Measurements from ENCODE around the gene SCD. TPM values are rescaled to one million over a fixed set of nuclear protein-coding genes. Genes with fewer than 3 reads are reported as not detected.

Gene SCD
- total and polyA plus RNA-seq, 10 donors, result 2.1 to 56.3 (median 23.1) TPM

- TF ChIP-seq POLR2A (IDR thresholded peaks at IDR 0.05) (no peak), CTCF (IDR thresholded peaks at IDR 0.05 in 8 of 11, conservative IDR thresholded peaks at IDR 0.05 in 3 of 11) (no peak), POLR2AphosphoS5 (IDR thresholded peaks at IDR 0.05) (no peak)
- no peak for DNase-seq
- peaks cover 0 to 91% (median 6%) of the 10 kb centered on the region in 7 donors for H3K27me3 ChIP-seq (replicated peaks in 1 of 7)
- intact Hi-C loops (cut with DNase I; ENCODE audit: low total_unique reads), result no loop called here
- no peaks in the 10 kb centered on the region for H3K9me3 ChIP-seq
- H3K4me1 ChIP-seq, result no peaks in the 10 kb centered on the region
- H3K4me3 ChIP-seq, result no peak overlapping the region
- WGBS, 5 donors, result 69 to 91% (median 76%) methylated on average over 4 of the region's 4 CpGs
- H3K36me3 ChIP-seq, result no peaks in the 10 kb centered on the region
- no peak overlapping the region for H3K27ac ChIP-seq
Measured at GRCh38 chr10:100315615-100316014, 31.4 kb upstream of the SCD start.

GRCh38 chr10:100318207-100318606 lies 28.8 kb upstream of the SCD start:
- 84 to 92% (median 86%) methylated on average over 4 of the region's 4 CpGs for WGBS, 5 donors
- no peak for DNase-seq
- H3K9me3 ChIP-seq, result no peaks in the 10 kb centered on the region
- no peak for TF ChIP-seq POLR2A (IDR thresholded peaks at IDR 0.05)
- H3K27ac ChIP-seq, result no peak overlapping the region
- H3K4me1 ChIP-seq, result no peaks in the 10 kb centered on the region
- H3K27me3 ChIP-seq (replicated peaks in 1 of 7), result peaks cover 0 to 70% (median 6%) of the 10 kb centered on the region in 7 donors
- no peak overlapping the region for H3K4me3 ChIP-seq
- no peaks in the 10 kb centered on the region for H3K36me3 ChIP-seq
- intact Hi-C loops (cut with DNase I; ENCODE audit: low total_unique reads), result no loop called here

- H3K36me3 ChIP-seq, result no peaks in the 10 kb centered on the region
- no peaks in the 10 kb centered on the region for H3K9me3 ChIP-seq
- intact Hi-C loops (cut with DNase I; ENCODE audit: low total_unique reads), result no loop called here
- TF ChIP-seq POLR2AphosphoS5 (IDR thresholded peaks at IDR 0.05) (no peak), POLR2A (IDR thresholded peaks at IDR 0.05) (no peak), CTCF (IDR thresholded peaks at IDR 0.05 in 8 of 11, conservative IDR thresholded peaks at IDR 0.05 in 3 of 11) (no peak)
- DNase-seq, result no peak
- no peaks in the 10 kb centered on the region for H3K4me1 ChIP-seq
- WGBS, 5 donors, result 51 to 91% (median 73%) methylated on average over 1 of the region's 1 CpG
- no peak overlapping the region for H3K4me3 ChIP-seq
- peaks cover 0 to 56% (median 0%) of the 10 kb centered on the region in 7 donors for H3K27me3 ChIP-seq (replicated peaks in 1 of 7)
- no peak overlapping the region for H3K27ac ChIP-seq
Measured at GRCh38 chr10:100319707-100320402, 27.2 kb upstream of the SCD start.

GRCh38 chr10:100325158-100325557 lies 21.9 kb upstream of the SCD start:
- Histone ChIP-seq H3K4me3 (no peak overlapping the region), H3K4me1 (peaks cover 0 to 20% (median 9%) of the 10 kb centered on the region in 6 donors), H3K36me3 (no peaks in the 10 kb centered on the region), H3K27ac (no peak overlapping the region), H3K27me3 (replicated peaks in 1 of 7) (peaks cover 0 to 16% (median 0%) of the 10 kb centered on the region in 7 donors), H3K9me3 (no peaks in the 10 kb centered on the region)
- no peak for DNase-seq
- TF ChIP-seq CTCF (IDR thresholded peaks at IDR 0.05 in 8 of 11, conservative IDR thresholded peaks at IDR 0.05 in 3 of 11) (no peak), POLR2AphosphoS5 (IDR thresholded peaks at IDR 0.05) (no peak), POLR2A (IDR thresholded peaks at IDR 0.05) (no peak)
- intact Hi-C loops (cut with DNase I; ENCODE audit: low total_unique reads), result no loop called here
- WGBS, 5 donors, result 68 to 73% (median 70%) methylated on average over 7 of the region's 7 CpGs

All from spleen (tissue), 11 donors.